A673 (cell line): ENCODE results near the gene E2F7. TPM values are rescaled to one million over a fixed set of nuclear protein-coding genes. Genes with fewer than 3 reads are reported as not detected.

Experiments used
- BruUV-seq: library from RNA; stranded (reverse); fragments of 400-500 nt; replicated peaks from 2 replicates; lab custom pipeline; 2021; lab: Mats Ljungman, UMichigan
- CTCF ChIA-PET: fragments of 300-600 bp; sonication (Branson Sonifier 250); formaldehyde crosslinking; loops from one replicate; lab custom pipeline; 2022; ENCODE audit warnings: antibody characterized with exemption; lab: Charles Lee
- POLR2A ChIA-PET: fragments of 300-600 bp; sonication (Branson Sonifier 250); formaldehyde crosslinking; loops from one replicate; lab custom pipeline; 2022; ENCODE audit warnings: antibody characterized with exemption; ENCODE audit not compliant: low non-redundant PET; lab: Charles Lee
- DNase-seq: peaks from one replicate; pipeline ENCODE4 v3.0.0-alpha.2; 2015; ENCODE audit warnings: low spot score
- H3K27ac ChIP-seq: fragments of 200-600 bp; sonication (generic); 2 replicates; pipeline ENCODE4 v1.5.1; 2016; ENCODE audit warnings: mixed run types, low read depth, mild to moderate bottlenecking, mixed read lengths, antibody characterized with exemption, low read length; ENCODE audit not compliant: poor library complexity, severe bottlenecking
- H3K27me3 ChIP-seq: fragments of 200-600 bp; sonication (generic); replicated peaks from 2 replicates; pipeline ENCODE4 v1.6.1; 2017; ENCODE audit warnings: mixed run types, low read depth, mild to moderate bottlenecking, mixed read lengths, antibody characterized with exemption, low read length; ENCODE audit not compliant: insufficient read depth, poor library complexity
- H3K36me3 ChIP-seq: fragments of 200-600 bp; sonication (generic); 2 replicates; pipeline ENCODE4 v1.6.1; 2016; ENCODE audit warnings: mixed run types, mild to moderate bottlenecking, mixed read lengths, antibody characterized with exemption, low read length; ENCODE audit not compliant: insufficient read depth, poor library complexity, severe bottlenecking
- H3K4me1 ChIP-seq: fragments of 200-600 bp; sonication (generic); 2 replicates; pipeline ENCODE4 v1.6.1; 2017; ENCODE audit warnings: mixed run types, mild to moderate bottlenecking, mixed read lengths, antibody characterized with exemption, low read length; ENCODE audit not compliant: insufficient read depth, poor library complexity, severe bottlenecking
- H3K4me3 ChIP-seq: fragments of 200-600 bp; sonication (generic); 2 replicates; pipeline ENCODE4 v1.5.1; 2016; ENCODE audit warnings: low read depth, mixed run types, mild to moderate bottlenecking, mixed read lengths, low read length; ENCODE audit not compliant: poor library complexity, severe bottlenecking
- H3K9me3 ChIP-seq: fragments of 200-600 bp; sonication (generic); 2 replicates; pipeline ENCODE4 v1.6.1; 2016; ENCODE audit warnings: mixed run types, low read depth, mild to moderate bottlenecking, mixed read lengths, antibody characterized with exemption, low read length; ENCODE audit not compliant: poor library complexity, severe bottlenecking
- CTCF ChIP-seq: fragments of 300-800, 200-600 bp; sonication (generic); conservative IDR thresholded peaks from 2 replicates; pipeline ENCODE4 v1.5.1; 2017; ENCODE audit warnings: low read depth, mild to moderate bottlenecking, antibody characterized with exemption, low read length, moderate library complexity, mixed read lengths
- EZH2 ChIP-seq: fragments of 200-600 bp; sonication (generic); IDR thresholded peaks from 2 replicates; pipeline ENCODE4 v1.6.1; 2017; ENCODE audit warnings: borderline replicate concordance, low read depth, mild to moderate bottlenecking, mixed read lengths, antibody characterized with exemption, low read length; ENCODE audit not compliant: poor library complexity, severe bottlenecking
- intact Hi-C: fragments of 100-400 bp; cut with micrococcal nuclease; formaldehyde crosslinking; loops from one replicate; pipeline ENCODE4 v1.10.0; 2022; ENCODE audit not compliant: unreplicated experiment
- total RNA-seq: library from RNA; stranded (reverse); gene quantifications from 2 replicates; pipeline ENCODE4 v1.2.3, GENCODE V29; 2021

E2F7 gene
- total RNA-seq, 1 experiment from 2014 or later: 26.7 TPM

- Histone ChIP-seq H3K4me1 (no peaks in the 10 kb centered on the region), H3K9me3 (no peaks in the 10 kb centered on the region), H3K27ac (no peak overlapping the region), H3K36me3 (no peaks in the 10 kb centered on the region), H3K4me3 (no peak overlapping the region), H3K27me3 (no peaks in the 10 kb centered on the region)
- intact Hi-C loops: loop anchor here (5.0 kb wide), 1 partner anchor 53 kb away; no protein-coding TSS in a partner anchor
- ChIA-PET POLR2A (no interaction called here), CTCF (no interaction called here)
- DNase-seq: no peak
- BruUV-seq: no TSS peak
- TF ChIP-seq CTCF (no peak), EZH2 (no peak)
Measured at GRCh38 chr12:77005611-77006098, 59.7 kb downstream of the E2F7 start.

- ChIA-PET CTCF (interaction anchor here (0.6 kb wide), 1 partner anchor 12 kb away, joined by 3 read pairs; no protein-coding TSS in a partner anchor), POLR2A (no interaction called here)
- no peaks in the 10 kb centered on the region for H3K36me3 ChIP-seq
- H3K27me3 ChIP-seq: no peaks in the 10 kb centered on the region
- intact Hi-C loops: no loop called here
- no peak for DNase-seq
- H3K9me3 ChIP-seq: no peaks in the 10 kb centered on the region
- no peak overlapping the region for H3K4me3 ChIP-seq
- H3K27ac ChIP-seq: no peak overlapping the region
- no peaks in the 10 kb centered on the region for H3K4me1 ChIP-seq
- TF ChIP-seq EZH2 (no peak), CTCF (no peak)
- no TSS peak for BruUV-seq
Measured at GRCh38 chr12:77003914-77004313, 61.5 kb downstream of the E2F7 start.

GRCh38 chr12:77003246-77003645 is 62.1 kb downstream of the E2F7 start:
- intact Hi-C loops: no loop called here
- CTCF ChIA-PET: no interaction called here
- POLR2A ChIA-PET: no interaction called here

More at GRCh38 chr12:77003246-77003645, 62.1 kb downstream of the E2F7 start:
- Histone ChIP-seq H3K36me3 (no peaks in the 10 kb centered on the region), H3K4me3 (no peak overlapping the region), H3K27ac (no peak overlapping the region), H3K4me1 (no peaks in the 10 kb centered on the region), H3K27me3 (no peaks in the 10 kb centered on the region), H3K9me3 (no peaks in the 10 kb centered on the region)
- BruUV-seq: no TSS peak
- TF ChIP-seq EZH2 (no peak), CTCF (no peak)
- no peak for DNase-seq
